Progenitor cell of endocrine pancreas (in vitro differentiated cells): ENCODE data around the gene MEIS1. TPM values are rescaled to one million over a fixed set of nuclear protein-coding genes. Genes with fewer than 3 reads are reported as not detected.

Source experiments
- DNase-seq: peaks from one replicate; pipeline ENCODE4 v3.0.0; 2021; ENCODE audit warnings: low spot score; ENCODE audit not compliant: unreplicated experiment
- H3K27ac Mint-ChIP-seq: 2 replicates; pipeline ENCODE4 v1.8.0; 2021; ENCODE audit warnings: mild to moderate bottlenecking, moderate library complexity, mixed read lengths
- H3K27me3 Mint-ChIP-seq: 2 replicates; pipeline ENCODE4 v1.8.0; 2021; ENCODE audit warnings: mixed read lengths
- H3K36me3 Mint-ChIP-seq: 2 replicates; pipeline ENCODE4 v1.8.0; 2022; ENCODE audit warnings: mixed read lengths; ENCODE audit not compliant: insufficient read depth
- H3K4me1 Mint-ChIP-seq: 2 replicates; pipeline ENCODE4 v1.8.0; 2021; ENCODE audit warnings: low read depth, mixed read lengths
- H3K4me3 Mint-ChIP-seq: 2 replicates; pipeline ENCODE4 v1.8.0; 2021; ENCODE audit warnings: low read depth, mild to moderate bottlenecking, moderate library complexity, mixed read lengths
- H3K9me3 Mint-ChIP-seq: 2 replicates; pipeline ENCODE4 v1.8.0; 2021; ENCODE audit warnings: low read depth, mixed read lengths
- CTCF ChIP-seq: fragments of 200-600 bp; sonication (generic); IDR thresholded peaks from one replicate; pipeline ENCODE4 v1.5.0; 2021; ENCODE audit warnings: antibody characterized with exemption, mild to moderate bottlenecking; ENCODE audit not compliant: unreplicated experiment
- total RNA-seq: library from RNA; stranded (reverse); gene quantifications from 2 replicates; pipeline ENCODE4 v1.2.1, GENCODE V29; 2021

The MEIS1 gene
- total RNA-seq, 1 donor from 2014 or later, result 296 TPM

- no peak for TF ChIP-seq CTCF
- H3K27ac Mint-ChIP-seq, result peak overlapping the region; percentile 96
- DNase-seq, result no peak
- H3K27me3 Mint-ChIP-seq, result no peaks in the 10 kb centered on the region
- peaks cover 21% of the 10 kb centered on the region for H3K36me3 Mint-ChIP-seq
- no peaks in the 10 kb centered on the region for H3K9me3 Mint-ChIP-seq
- peak overlapping the region; percentile 61 for H3K4me3 Mint-ChIP-seq
- H3K4me1 Mint-ChIP-seq, result peaks cover 49% of the 10 kb centered on the region
These were observed 138.5 kb downstream of the MEIS1 start for GRCh38 chr2:66573416-66573815.

GRCh38 chr2:66573821-66574233, 138.9 kb downstream of the MEIS1 start:
- Mint-ChIP-seq H3K27ac (peak overlapping the region; percentile 91), H3K4me3 (peak overlapping the region; percentile 71), H3K27me3 (no peaks in the 10 kb centered on the region), H3K4me1 (peaks cover 49% of the 10 kb centered on the region), H3K36me3 (peaks cover 17% of the 10 kb centered on the region), H3K9me3 (no peaks in the 10 kb centered on the region)
- no peak for DNase-seq
- TF ChIP-seq CTCF, result no peak

GRCh38 chr2:66574701-66575624, 140.0 kb downstream of the MEIS1 start:
- TF ChIP-seq CTCF, result peak; percentile 54
- peak overlapping the region; percentile 87 for H3K4me3 Mint-ChIP-seq
- no peaks in the 10 kb centered on the region for H3K27me3 Mint-ChIP-seq
- DNase-seq, result peak; percentile 47
- peaks cover 8% of the 10 kb centered on the region for H3K36me3 Mint-ChIP-seq
- H3K27ac Mint-ChIP-seq, result peak overlapping the region; percentile 98
- H3K9me3 Mint-ChIP-seq, result no peaks in the 10 kb centered on the region
- peaks cover 47% of the 10 kb centered on the region for H3K4me1 Mint-ChIP-seq

- Mint-ChIP-seq H3K36me3 (peaks cover 7% of the 10 kb centered on the region), H3K27me3 (no peaks in the 10 kb centered on the region), H3K4me1 (peaks cover 50% of the 10 kb centered on the region), H3K4me3 (peak overlapping the region; percentile 87), H3K9me3 (no peaks in the 10 kb centered on the region), H3K27ac (peak overlapping the region; percentile 98)
- DNase-seq, result peak; percentile 52
- peak; percentile 24 for TF ChIP-seq CTCF
These were observed 140.8 kb downstream of the MEIS1 start for GRCh38 chr2:66575625-66576310.

- Mint-ChIP-seq H3K36me3 (peaks cover 6% of the 10 kb centered on the region), H3K27me3 (no peaks in the 10 kb centered on the region), H3K9me3 (no peaks in the 10 kb centered on the region), H3K27ac (peak overlapping the region; percentile 99), H3K4me3 (peak overlapping the region; percentile 87), H3K4me1 (peaks cover 54% of the 10 kb centered on the region)
- DNase-seq, result no peak
- no peak for TF ChIP-seq CTCF
These were observed 141.3 kb downstream of the MEIS1 start for GRCh38 chr2:66576311-66576560.
